Left ventricle myocardium inferior (tissue), 1 donor: Measurements from ENCODE around the gene GLMN. TPM values are rescaled to one million over a fixed set of nuclear protein-coding genes. Genes with fewer than 3 reads are reported as not detected.

Experiments
- DNase-seq: peaks from one replicate; pipeline ENCODE4 v3.0.0-alpha.2; 2020
- H3K27ac ChIP-seq: fragments of 200-600 bp; replicated peaks from 2 replicates; pipeline ENCODE4 v1.8.0; 2021
- H3K27me3 ChIP-seq: fragments of 200-600 bp; 2 replicates; pipeline ENCODE4 v1.8.0; 2021; ENCODE audit warnings: low read depth
- H3K36me3 ChIP-seq: fragments of 200-600 bp; 2 replicates; pipeline ENCODE4 v1.8.0; 2021
- H3K4me1 ChIP-seq: fragments of 200-600 bp; 2 replicates; pipeline ENCODE4 v1.8.0; 2021
- H3K4me3 ChIP-seq: fragments of 200-600 bp; 2 replicates; pipeline ENCODE4 v1.8.0; 2021; ENCODE audit warnings: mild to moderate bottlenecking, moderate library complexity
- H3K9me3 ChIP-seq: fragments of 200-600 bp; replicated peaks from 2 replicates; pipeline ENCODE4 v1.8.0; 2021
- CTCF ChIP-seq: fragments of 200-600 bp; IDR thresholded peaks from 2 replicates; pipeline ENCODE4 v1.8.0; 2021; ENCODE audit warnings: antibody characterized with exemption, mild to moderate bottlenecking, borderline replicate concordance
- intact Hi-C: fragments of 100-400 bp; cut with micrococcal nuclease; formaldehyde crosslinking; loops from one replicate; pipeline ENCODE4 v1.11.0; 2022
- total RNA-seq: library from RNA; stranded (reverse); fragmentation: NEBNext Ultra II Directional; extraction: Animal tissue kit (Norgen Biotek cat#: 25700); gene quantifications from one replicate; pipeline ENCODE4 v1.2.1, GENCODE V29; 2021
- donor health status: DM: no; HTN: yes; CAD: no; lungs with severe emphysema.

The GLMN gene
- total RNA-seq, 1 donor from 2014 or later: 6.2 TPM

DNA sequence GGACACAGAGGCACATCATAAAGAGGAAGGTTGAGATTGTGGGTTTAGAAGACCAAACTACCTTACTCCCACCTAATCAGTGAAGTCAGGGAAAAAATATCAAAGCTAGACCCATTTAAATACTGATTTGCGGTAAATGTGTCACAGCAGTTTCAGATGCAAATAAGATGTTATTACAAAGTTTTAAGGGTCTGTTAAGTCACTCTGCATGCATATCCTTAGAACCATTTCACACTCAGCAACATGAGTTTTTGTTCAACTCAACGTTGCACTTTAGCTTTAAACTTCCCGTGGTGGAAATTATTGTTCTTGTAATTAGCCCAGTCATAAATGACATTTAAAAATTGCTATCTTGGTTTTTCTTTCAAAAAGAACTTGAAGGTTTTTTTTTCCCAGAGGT, 34.9 kb upstream of the GLMN start:
- no peak for DNase-seq
- no peak for TF ChIP-seq CTCF
- intact Hi-C loops: no loop called here
- Histone ChIP-seq H3K4me1 (no peaks in the 10 kb centered on the region), H3K27me3 (no peaks in the 10 kb centered on the region), H3K4me3 (no peak overlapping the region), H3K9me3 (peaks cover 1% of the 10 kb centered on the region), H3K27ac (no peak overlapping the region), H3K36me3 (peaks cover 64% of the 10 kb centered on the region)

DNA sequence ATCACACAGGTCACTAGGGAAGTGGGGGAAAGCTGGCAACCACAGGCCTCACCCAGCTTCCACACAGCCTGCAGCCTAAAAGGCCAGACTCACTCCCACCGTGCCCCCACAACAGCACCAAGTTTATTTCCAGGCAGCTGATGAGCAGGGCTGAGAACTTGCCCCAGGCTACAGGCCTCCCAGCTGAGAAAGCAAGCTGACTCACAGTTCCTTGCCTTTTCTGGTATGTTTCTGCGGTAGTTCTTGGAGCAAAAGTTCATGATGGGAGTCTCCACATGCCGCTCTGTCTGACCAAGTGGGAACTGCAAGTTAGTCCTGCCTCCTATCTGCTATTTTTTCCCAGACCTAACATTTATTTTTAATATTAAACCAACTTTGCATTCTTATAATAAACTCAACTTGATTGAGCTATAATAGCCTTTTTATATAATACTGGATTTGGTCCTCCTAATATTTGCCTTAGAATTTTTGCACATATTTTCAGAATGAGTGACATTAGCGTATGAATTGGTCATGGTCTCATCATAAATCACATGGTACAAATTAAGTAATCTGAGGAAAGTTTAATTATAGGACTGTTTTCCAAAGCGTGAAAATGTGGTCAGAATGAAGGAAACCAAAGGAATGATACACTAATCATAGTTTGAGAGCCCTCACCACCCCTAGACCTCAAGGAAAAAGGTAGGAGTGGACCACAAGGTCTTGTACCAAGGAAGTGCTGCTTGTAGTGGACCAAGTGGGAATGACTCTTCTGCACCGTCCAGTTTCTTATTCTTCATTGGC, 30.8 kb upstream of the GLMN start:
- H3K27ac ChIP-seq: no peak overlapping the region
- H3K36me3 ChIP-seq: peaks cover 68% of the 10 kb centered on the region
- H3K27me3 ChIP-seq: no peaks in the 10 kb centered on the region
- intact Hi-C loops: no loop called here
- no peak for TF ChIP-seq CTCF
- no peak for DNase-seq
- peaks cover 31% of the 10 kb centered on the region for H3K9me3 ChIP-seq
- H3K4me1 ChIP-seq: no peaks in the 10 kb centered on the region
- no peak overlapping the region for H3K4me3 ChIP-seq

DNA sequence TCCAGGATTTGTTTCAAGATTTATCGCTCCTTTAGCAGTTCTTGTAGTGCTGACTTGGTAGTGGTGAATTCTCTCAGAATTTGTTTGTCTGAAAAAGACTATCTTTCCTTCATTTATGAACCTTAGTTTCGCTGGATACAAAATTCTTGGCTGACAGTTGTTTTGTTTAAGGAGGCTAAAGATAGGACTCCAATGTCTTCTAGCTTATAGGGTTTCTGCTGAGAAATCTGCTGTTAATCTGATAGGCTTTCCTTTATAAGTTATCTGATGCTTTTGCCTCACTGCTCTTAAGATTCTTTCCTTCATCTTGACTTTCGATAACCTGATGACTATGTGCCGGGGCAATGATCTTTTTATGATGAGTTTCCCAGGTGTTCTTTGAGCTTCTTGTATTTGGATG, 29.0 kb upstream of the GLMN start:
- no peak for TF ChIP-seq CTCF
- DNase-seq: no peak
- intact Hi-C loops: no loop called here
- Histone ChIP-seq H3K9me3 (peaks cover 31% of the 10 kb centered on the region), H3K4me3 (no peak overlapping the region), H3K27me3 (no peaks in the 10 kb centered on the region), H3K36me3 (peaks cover 71% of the 10 kb centered on the region), H3K27ac (no peak overlapping the region), H3K4me1 (no peaks in the 10 kb centered on the region)

- DNase-seq: no peak
- no peak for TF ChIP-seq CTCF
- peaks cover 79% of the 10 kb centered on the region for H3K36me3 ChIP-seq
- H3K9me3 ChIP-seq: peaks cover 31% of the 10 kb centered on the region
- no peaks in the 10 kb centered on the region for H3K27me3 ChIP-seq
- no peak overlapping the region for H3K4me3 ChIP-seq
- intact Hi-C loops: no loop called here
- no peak overlapping the region for H3K27ac ChIP-seq
- H3K4me1 ChIP-seq: no peaks in the 10 kb centered on the region
These were observed 27.9 kb upstream of the GLMN start for GRCh38 chr1:92326681-92327080.

GRCh38 chr1:92324784-92325183, 26.0 kb upstream of the GLMN start:
- H3K36me3 ChIP-seq: peaks cover 93% of the 10 kb centered on the region
- H3K4me3 ChIP-seq: no peak overlapping the region
- TF ChIP-seq CTCF: no peak
- intact Hi-C loops: no loop called here
- no peaks in the 10 kb centered on the region for H3K27me3 ChIP-seq
- DNase-seq: no peak
- H3K27ac ChIP-seq: no peak overlapping the region
- peaks cover 31% of the 10 kb centered on the region for H3K9me3 ChIP-seq
- no peaks in the 10 kb centered on the region for H3K4me1 ChIP-seq
